Loucy (cell line): ENCODE results near the gene TOLLIP.

Experiments
- CTCF ChIP-seq: fragments of 200-600 bp; sonication (generic); conservative IDR thresholded peaks from 2 replicates; pipeline ENCODE4 v1.5.1; 2014; ENCODE audit warnings: mild to moderate bottlenecking, antibody characterized with exemption, low read length
- EZH2phosphoT487 ChIP-seq: fragments of 200-600 bp; IDR thresholded peaks from 2 replicates; pipeline ENCODE4 v1.6.1; 2018; ENCODE audit warnings: antibody characterized with exemption, mild to moderate bottlenecking, moderate library complexity, borderline replicate concordance

GRCh38 chr11:1259561-1259960 is 49.9 kb downstream of the TOLLIP start:
- TF ChIP-seq CTCF (no peak), EZH2phosphoT487 (no peak)
